Keratinocyte (primary cell): ENCODE measurements around the gene PEX10. TPM values are rescaled to one million over a fixed set of nuclear protein-coding genes. Genes with fewer than 3 reads are reported as not detected.
A peak's percentile ranks its signal among the peaks of the same experiment; 100 is the strongest.

ENCODE experiments used
- DNase-seq: peaks from one replicate; pipeline ENCODE4 v3.0.0-alpha.2; 2011; ENCODE audit warnings: low read depth, missing footprints, low spot score
- FAIRE-seq: peaks from 2 replicates; lab custom pipeline; 2011; peaks lifted over from hg19 to GRCh38; lab: Jason Lieb, UNC
- H2AFZ ChIP-seq: 2 replicates; pipeline ENCODE4 v1.6.0; 2012; ENCODE audit warnings: low read length, control low read depth, inconsistent platforms; ENCODE audit not compliant: control insufficient read depth
- H3K27ac ChIP-seq: 2 replicates; pipeline ENCODE4 v1.5.1; 2011; ENCODE audit warnings: low read length; ENCODE audit not compliant: control insufficient read depth, insufficient read depth
- H3K27me3 ChIP-seq: 3 replicates; pipeline ENCODE4 v1.6.0; 2011; ENCODE audit warnings: low read length; ENCODE audit not compliant: control insufficient read depth, insufficient read depth; ENCODE audit errors: extremely low read depth
- H3K36me3 ChIP-seq, 2 experiments: 2 replicates in 1 of 2; 3 replicates in 1 of 2; pipeline ENCODE4 v1.5.1; 2011; ENCODE audit warnings: low read length in 2 of 2, mild to moderate bottlenecking in 1 of 2; ENCODE audit not compliant: control insufficient read depth in 2 of 2, insufficient read depth in 2 of 2; ENCODE audit errors: extremely low read depth in 1 of 2
- H3K4me1 ChIP-seq: 3 replicates; pipeline ENCODE4 v1.5.1; 2011; ENCODE audit warnings: low read length; ENCODE audit not compliant: control insufficient read depth, insufficient read depth; ENCODE audit errors: extremely low read depth
- H3K4me2 ChIP-seq: 3 replicates; pipeline ENCODE4 v1.6.0; 2011; ENCODE audit warnings: low read depth, low read length; ENCODE audit not compliant: control insufficient read depth, insufficient read depth; ENCODE audit errors: extremely low read depth
- H3K4me3 ChIP-seq, 3 experiments: fragments of 200-600 bp in 1 of 3; sonication (generic) in 1 of 3; 2 replicates in 2 of 3; 3 replicates in 1 of 3; pipeline ENCODE4 v1.5.1; 2011 to 2016; ENCODE audit warnings: low read length in 3 of 3, mild to moderate bottlenecking in 3 of 3, control low read depth in 2 of 3, inconsistent platforms in 1 of 3, low read depth in 1 of 3, mixed read lengths in 1 of 3, mixed run types in 1 of 3, moderate library complexity in 1 of 3; ENCODE audit not compliant: control insufficient read depth in 2 of 3, insufficient read depth in 2 of 3; ENCODE audit errors: extremely low read depth in 1 of 3
- H3K79me2 ChIP-seq: 2 replicates; pipeline ENCODE4 v1.6.0; 2012; ENCODE audit warnings: low read length; ENCODE audit not compliant: control insufficient read depth, insufficient read depth
- H3K9ac ChIP-seq: 3 replicates; pipeline ENCODE4 v1.6.0; 2011; ENCODE audit warnings: low read length; ENCODE audit not compliant: control insufficient read depth, insufficient read depth; ENCODE audit errors: extremely low read depth
- H3K9me1 ChIP-seq: 3 replicates; pipeline ENCODE4 v1.6.0; 2011; ENCODE audit warnings: low read length; ENCODE audit not compliant: control insufficient read depth, insufficient read depth; ENCODE audit errors: extremely low read depth
- H3K9me3 ChIP-seq: 2 replicates; pipeline ENCODE4 v1.5.1; 2012; ENCODE audit warnings: low read depth, low read length; ENCODE audit not compliant: control insufficient read depth
- H4K20me1 ChIP-seq: 3 replicates; pipeline ENCODE4 v1.6.0; 2011; ENCODE audit warnings: low read length; ENCODE audit not compliant: control insufficient read depth, insufficient read depth; ENCODE audit errors: extremely low read depth
- EZH2 ChIP-seq: IDR thresholded peaks from one replicate; pipeline ENCODE4 v1.6.1; 2012; ENCODE audit warnings: inconsistent platforms, mild to moderate bottlenecking, low read length, moderate library complexity
- dilution Hi-C: fragments of 300-500 bp; cut with MboI; formaldehyde crosslinking; loops from one replicate; pipeline ENCODE4 v1.7.0; 2020; ENCODE audit warnings: low sequenced_read_pairs; ENCODE audit not compliant: extremely low pct_ligation_motif_present
- polyA plus RNA-seq, 5 experiments: library from polyadenylated mRNA; depleted of rRNA in 3 of 5; stranded (reverse) in 3 of 5; stranded (forward) in 1 of 5; unstranded in 1 of 5; fragments of >200 nt; gene quantifications; 1 replicate in 1 of 5; 2 replicates in 3 of 5; 3 replicates in 1 of 5; pipeline versions ENCODE4 v1.2.1 to v1.2.3, GENCODE V29; 2011 to 2012; ENCODE audit warnings: missing spikeins in 2 of 5, low read depth in 1 of 5, low replicate concordance in 1 of 5
- TF ChIP-seq, protein P1 (sequence below), 3 experiments: IDR thresholded peaks in 1 of 3; conservative IDR thresholded peaks in 1 of 3; optimal IDR thresholded peaks in 1 of 3; 2 replicates in 2 of 3; 3 replicates in 1 of 3; pipeline versions ENCODE3 to v1.5.1; 2011; ENCODE audit warnings: low read length in 3 of 3, mild to moderate bottlenecking in 3 of 3, moderate library complexity in 2 of 3, control low read depth in 1 of 3, inconsistent platforms in 1 of 3; ENCODE audit not compliant: insufficient read depth in 2 of 3; ENCODE audit errors: extremely low read depth in 1 of 3

PEX10 gene
- polyA plus RNA-seq, 1 donor (not counting 4 experiments of a cell fraction or from before 2014, with no cell fraction given) = 13.8 TPM

DNA sequence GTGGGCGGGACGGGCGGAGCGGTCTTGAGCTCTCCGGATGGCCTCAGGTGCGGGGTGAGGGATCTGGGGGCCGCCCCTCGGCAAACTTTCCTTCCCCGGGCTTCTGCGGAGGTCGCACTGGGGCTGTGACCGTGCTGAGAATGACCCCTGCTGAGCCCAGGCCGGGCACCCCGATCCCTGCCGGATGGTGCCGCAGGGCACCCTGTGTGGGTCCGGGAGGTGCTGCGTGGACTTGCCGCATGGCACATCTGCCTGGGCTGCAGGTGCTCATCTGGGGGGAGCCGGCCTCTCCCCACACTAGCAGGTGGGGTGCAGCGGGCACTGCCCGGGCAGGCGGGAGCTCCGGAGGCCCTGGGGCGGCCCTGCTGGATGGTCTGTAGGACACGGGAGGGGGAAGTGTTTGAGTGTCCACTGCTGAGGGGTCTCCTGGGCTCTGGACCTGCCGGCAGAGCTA lies 31.8 kb upstream of the PEX10 start:
- TF ChIP-seq, protein P1, sequence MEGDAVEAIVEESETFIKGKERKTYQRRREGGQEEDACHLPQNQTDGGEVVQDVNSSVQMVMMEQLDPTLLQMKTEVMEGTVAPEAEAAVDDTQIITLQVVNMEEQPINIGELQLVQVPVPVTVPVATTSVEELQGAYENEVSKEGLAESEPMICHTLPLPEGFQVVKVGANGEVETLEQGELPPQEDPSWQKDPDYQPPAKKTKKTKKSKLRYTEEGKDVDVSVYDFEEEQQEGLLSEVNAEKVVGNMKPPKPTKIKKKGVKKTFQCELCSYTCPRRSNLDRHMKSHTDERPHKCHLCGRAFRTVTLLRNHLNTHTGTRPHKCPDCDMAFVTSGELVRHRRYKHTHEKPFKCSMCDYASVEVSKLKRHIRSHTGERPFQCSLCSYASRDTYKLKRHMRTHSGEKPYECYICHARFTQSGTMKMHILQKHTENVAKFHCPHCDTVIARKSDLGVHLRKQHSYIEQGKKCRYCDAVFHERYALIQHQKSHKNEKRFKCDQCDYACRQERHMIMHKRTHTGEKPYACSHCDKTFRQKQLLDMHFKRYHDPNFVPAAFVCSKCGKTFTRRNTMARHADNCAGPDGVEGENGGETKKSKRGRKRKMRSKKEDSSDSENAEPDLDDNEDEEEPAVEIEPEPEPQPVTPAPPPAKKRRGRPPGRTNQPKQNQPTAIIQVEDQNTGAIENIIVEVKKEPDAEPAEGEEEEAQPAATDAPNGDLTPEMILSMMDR (optimal IDR thresholded peaks at IDR 0.05 in 1 of 3, IDR thresholded peaks at IDR 0.05 in 1 of 3, conservative IDR thresholded peaks at IDR 0.05 in 1 of 3; ENCODE audit: extremely low read depth in 1 of 3, insufficient read depth in 2 of 3, low read length in 3 of 3) = no peak
- TF ChIP-seq EZH2 = no peak
- Histone ChIP-seq H3K9me3 (no peaks in the 10 kb centered on the region), H3K36me3 (peaks cover 9 to 26% of the 10 kb centered on the region in 2 experiments), H3K27me3 (no peaks in the 10 kb centered on the region), H3K9ac (no peak overlapping the region), H3K27ac (no peak overlapping the region), H2AFZ (no peak overlapping the region), H3K79me2 (peaks cover 87% of the 10 kb centered on the region), H3K4me3 (no peak overlapping the region), H3K9me1 (no peaks in the 10 kb centered on the region), H4K20me1 (peaks cover 44% of the 10 kb centered on the region), H3K4me2 (no peak overlapping the region), H3K4me1 (peaks cover 10% of the 10 kb centered on the region)
- FAIRE-seq (no peak), DNase-seq (no peak)
- dilution Hi-C loops = no loop called here

DNA sequence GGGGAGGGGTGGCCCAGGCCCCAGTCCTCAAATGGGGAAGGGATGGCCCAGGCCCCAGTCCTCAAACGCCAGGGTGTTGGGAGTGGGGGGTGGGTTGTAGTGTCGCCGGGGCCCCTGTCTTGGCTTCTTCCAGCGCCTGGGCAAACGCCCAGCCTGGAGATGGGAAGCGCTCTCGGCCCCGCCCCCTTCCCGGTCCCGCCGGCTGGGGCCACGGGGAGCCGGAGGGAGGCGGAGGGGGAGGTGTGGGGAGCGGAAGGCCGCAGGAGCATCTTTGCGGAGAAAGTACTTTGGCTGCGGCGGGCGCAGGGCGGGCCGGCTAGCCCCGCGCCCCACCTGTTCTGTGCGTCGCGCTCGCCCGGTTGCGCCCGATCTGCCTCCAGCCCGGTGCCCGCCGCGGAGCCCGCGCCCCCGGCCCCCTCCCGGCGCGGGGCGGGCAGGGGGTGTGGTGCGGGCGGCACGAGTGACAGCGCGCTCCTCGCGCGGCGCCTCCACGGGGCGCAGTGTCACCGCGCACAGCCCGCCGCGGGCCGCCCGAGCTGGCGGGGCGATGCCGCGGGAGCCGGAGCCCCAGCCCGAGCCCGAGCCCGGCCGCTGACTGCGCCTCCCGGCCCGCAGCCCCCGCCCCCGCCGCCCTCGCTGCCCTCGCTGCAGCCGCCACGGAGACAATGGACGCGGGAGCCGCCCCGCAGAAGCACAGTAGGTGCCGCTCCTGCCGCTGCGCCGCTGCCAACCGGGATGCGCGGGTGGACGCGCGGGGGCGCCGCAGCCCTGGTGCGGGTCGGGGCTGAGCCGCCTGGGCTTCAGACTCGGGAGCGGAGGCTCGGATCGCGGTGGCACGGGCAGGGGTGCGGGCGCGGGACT lies 31.1 kb upstream of the PEX10 start:
- H3K9ac ChIP-seq = no peak overlapping the region

More for the DNA sequence above, 31.1 kb upstream of the PEX10 start:
- Histone ChIP-seq H2AFZ (no peak overlapping the region), H3K79me2 (peaks cover 90% of the 10 kb centered on the region), H3K4me1 (peaks cover 10% of the 10 kb centered on the region), H3K9me3 (no peaks in the 10 kb centered on the region), H3K27ac (no peak overlapping the region), H3K4me3 (peak overlapping the region in 1 of 3 experiments; percentile 14), H3K9me1 (no peaks in the 10 kb centered on the region), H4K20me1 (peaks cover 50% of the 10 kb centered on the region), H3K27me3 (no peaks in the 10 kb centered on the region), H3K4me2 (peak overlapping the region; percentile 51), H3K36me3 (peaks cover 10 to 29% of the 10 kb centered on the region in 2 experiments)
- dilution Hi-C loops = no loop called here
- DNase-seq = no peak
- TF ChIP-seq EZH2 = no peak
- FAIRE-seq = no peak
